Esophagus muscularis mucosa (tissue), 4 donors: ENCODE measurements around the gene EFCC1. TPM values are rescaled to one million over a fixed set of nuclear protein-coding genes. Genes with fewer than 3 reads are reported as not detected.

ENCODE experiments used
- DNase-seq: peaks from one replicate; pipeline ENCODE4 v3.0.0-alpha.2; 2017; ENCODE audit errors: extremely low spot score
- H3K27ac ChIP-seq, 4 donors: fragments of 200-600 bp; sonication (generic); replicated peaks in 1 of 4; 1 replicate in 3 of 4; 2 replicates in 1 of 4; pipeline ENCODE4 v1.5.1; 2016 to 2019; ENCODE audit warnings: mild to moderate bottlenecking in 1 of 4
- H3K27me3 ChIP-seq, 4 donors: fragments of 200-600 bp; sonication (generic); one replicate each; pipeline versions ENCODE4 v1.5.1 to v1.6.0; 2016 to 2019
- H3K36me3 ChIP-seq, 4 donors: fragments of 200-600 bp; sonication (generic); one replicate each; pipeline ENCODE4 v1.5.1; 2016 to 2019
- H3K4me1 ChIP-seq, 4 donors: fragments of 200-600 bp; sonication (generic); one replicate each; pipeline ENCODE4 v1.5.1; 2016 to 2019
- H3K4me3 ChIP-seq, 4 donors: fragments of 200-600 bp; sonication (generic); 1 replicate in 2 of 4; 2 replicates in 2 of 4; pipeline ENCODE4 v1.5.1; 2016 to 2019; ENCODE audit warnings: mild to moderate bottlenecking in 4 of 4, moderate library complexity in 1 of 4
- H3K9me3 ChIP-seq, 4 donors: fragments of 200-600 bp; sonication (generic); 1 replicate in 3 of 4; 2 replicates in 1 of 4; pipeline ENCODE4 v1.5.1; 2016 to 2019
- CTCF ChIP-seq, 3 experiments: fragments of 200-600 bp in 2 of 3; fragments of 450-650 bp in 1 of 3; sonication (generic) in 2 of 3; IDR thresholded peaks; one replicate each; pipeline ENCODE4 v1.5.1; 2017 to 2019; ENCODE audit warnings: antibody characterized with exemption in 3 of 3, mild to moderate bottlenecking in 2 of 3, moderate library complexity in 1 of 3
- EP300 ChIP-seq: sonication (generic); formaldehyde crosslinking; IDR thresholded peaks from one replicate; pipeline ENCODE4 v1.6.1; 2017; ENCODE audit warnings: antibody characterized with exemption
- POLR2A ChIP-seq: fragments of 450-650 bp; IDR thresholded peaks from one replicate; pipeline ENCODE4 v1.6.1; 2017; ENCODE audit warnings: antibody characterized with exemption, moderate library complexity, mild to moderate bottlenecking, low read depth
- POLR2AphosphoS5 ChIP-seq, 2 donors: sonication (generic); formaldehyde crosslinking; IDR thresholded peaks; one replicate each; pipeline ENCODE4 v1.6.1; 2017; ENCODE audit warnings: antibody characterized with exemption in 2 of 2
- WGBS: methylation state at CpG from one replicate; pipeline ENCODE4 v1.1.5; 2018; 5-methylcytosine and 5-hydroxymethylcytosine counted together
- intact Hi-C: fragments of 100-400 bp; cut with DNase I; formaldehyde crosslinking; loops from one replicate; pipeline ENCODE4 v1.15.1; 2023
- total RNA-seq, 4 donors: library from RNA; depleted of rRNA; stranded (reverse); fragments of >200 nt; gene quantifications; one replicate each; pipeline versions ENCODE4 v1.1.0 to v1.2.1, GENCODE V29; 2016

EFCC1 gene
- total RNA-seq, 4 donors from 2014 or later = 5.8 to 15.8 (median 7.9) TPM

GRCh38 chr3:129005526-129006303 lies 4.6 kb downstream of the EFCC1 start:
- no peak for DNase-seq
- Histone ChIP-seq H3K36me3 (no peaks in the 10 kb centered on the region), H3K27ac (peak overlapping the region in 3 of 4 donors; percentile 48 to 61 (median 52)), H3K4me3 (no peak overlapping the region), H3K9me3 (no peaks in the 10 kb centered on the region), H3K27me3 (peaks cover 6 to 68% (median 21%) of the 10 kb centered on the region in 4 donors), H3K4me1 (peaks cover 45 to 83% (median 63%) of the 10 kb centered on the region in 4 donors)
- intact Hi-C loops = no loop called here
- 97% methylated on average over 4 of the region's 4 CpGs for WGBS
- TF ChIP-seq POLR2AphosphoS5 (IDR thresholded peaks at IDR 0.05) (no peak), POLR2A (no peak), CTCF (IDR thresholded peaks at IDR 0.05) (no peak)

GRCh38 chr3:129006864-129007263 lies 5.8 kb downstream of the EFCC1 start:
- Histone ChIP-seq H3K4me3 (no peak overlapping the region), H3K27ac (peak overlapping the region; percentile 11 to 61 (median 32)), H3K27me3 (peaks cover under 1 to 56% (median 13%) of the 10 kb centered on the region in 4 donors), H3K9me3 (no peaks in the 10 kb centered on the region), H3K36me3 (no peaks in the 10 kb centered on the region), H3K4me1 (peaks cover 41 to 72% (median 52%) of the 10 kb centered on the region in 4 donors)
- 77% methylated on average over 3 of the region's 3 CpGs for WGBS
- TF ChIP-seq POLR2A (no peak), CTCF (IDR thresholded peaks at IDR 0.05) (no peak), POLR2AphosphoS5 (IDR thresholded peaks at IDR 0.05) (no peak), EP300 (no peak)
- DNase-seq = no peak
- intact Hi-C loops = no loop called here

GRCh38 chr3:129007792-129008191 lies 6.7 kb downstream of the EFCC1 start:
- WGBS = 53% methylated on average over 2 of the region's 2 CpGs
- intact Hi-C loops = no loop called here
- TF ChIP-seq POLR2AphosphoS5 (IDR thresholded peaks at IDR 0.05) (no peak), POLR2A (no peak), EP300 (no peak), CTCF (IDR thresholded peaks at IDR 0.05) (no peak)
- Histone ChIP-seq H3K27ac (peak overlapping the region in 3 of 4 donors; percentile 23 to 61 (median 43)), H3K9me3 (no peaks in the 10 kb centered on the region), H3K27me3 (peaks cover 0 to 47% (median 4%) of the 10 kb centered on the region in 4 donors), H3K4me1 (peaks cover 32 to 63% (median 42%) of the 10 kb centered on the region in 4 donors), H3K4me3 (no peak overlapping the region), H3K36me3 (no peaks in the 10 kb centered on the region)
- no peak for DNase-seq

- Histone ChIP-seq H3K27me3 (peaks cover 0 to 32% (median 0%) of the 10 kb centered on the region in 4 donors), H3K9me3 (no peaks in the 10 kb centered on the region), H3K36me3 (no peaks in the 10 kb centered on the region), H3K4me3 (no peak overlapping the region), H3K27ac (no peak overlapping the region), H3K4me1 (peaks cover 22 to 58% (median 33%) of the 10 kb centered on the region in 4 donors)
- WGBS = 100% methylated on average over 2 of the region's 2 CpGs
- intact Hi-C loops = no loop called here
- TF ChIP-seq CTCF (IDR thresholded peaks at IDR 0.05) (no peak), POLR2AphosphoS5 (IDR thresholded peaks at IDR 0.05) (no peak)
- no peak for DNase-seq
Measured at GRCh38 chr3:129009266-129009665, 8.2 kb downstream of the EFCC1 start.
